Right cardiac atrium (tissue), 5 donors: ENCODE measurements around the gene ANKFY1. TPM values are rescaled to one million over a fixed set of nuclear protein-coding genes. Genes with fewer than 3 reads are reported as not detected.
"Not testable (repeated sequence)": the region's sequence is repeated elsewhere in the genome, so short reads cannot be mapped to it uniquely, and the experiment has no call there.

Source experiments
- ATAC-seq, 2 donors: fragments of 200-7000 bp; cut with Tn5 transposase; one replicate each; pipeline versions ENCODE4 v1.8.0 to v1.9.1; 2020; ENCODE audit warnings: moderate library complexity in 2 of 2, mild to moderate bottlenecking in 1 of 2
- DNase-seq, 3 donors: peaks; one replicate each; pipeline ENCODE4 v3.0.0-alpha.2; 2020
- H3K27ac ChIP-seq: one replicate; pipeline ENCODE4 v1.5.1; 2013; ENCODE audit warnings: mild to moderate bottlenecking, low read length, control low read depth, moderate library complexity
- H3K27me3 ChIP-seq: one replicate; pipeline ENCODE4 v1.6.1; 2013; ENCODE audit not compliant: control insufficient read depth, insufficient read depth
- H3K4me1 ChIP-seq: one replicate; pipeline ENCODE4 v1.6.1; 2013; ENCODE audit warnings: low read length; ENCODE audit not compliant: control insufficient read depth, insufficient read depth
- H3K4me3 ChIP-seq: one replicate; pipeline ENCODE4 v1.5.1; 2013; ENCODE audit warnings: low read length, control low read depth
- H3K9me3 ChIP-seq: one replicate; pipeline ENCODE4 v1.6.1; 2013; ENCODE audit warnings: low read length; ENCODE audit not compliant: control insufficient read depth
- WGBS: extraction: QIAGEN DNeasy Blood & Tissue Kit; methylation state at CpG from one replicate; pipeline ENCODE4 v1.1.7; 2013; 5-methylcytosine and 5-hydroxymethylcytosine counted together
- intact Hi-C, 4 donors: fragments of 100-400 bp; cut with DNase I; formaldehyde crosslinking; loops; one replicate each; pipeline versions ENCODE4 v1.11.0 to v1.14.0; 2022 to 2023
- polyA plus RNA-seq: library from polyadenylated mRNA; stranded (reverse); fragments of 200-250 nt; gene quantifications from one replicate; pipeline ENCODE4 v1.2.3, GENCODE V29; 2013
- total RNA-seq, 4 donors: library from RNA; stranded (reverse); fragmentation: NEBNext Ultra II Directional; extraction: Animal tissue kit (Norgen Biotek cat#: 25700); gene quantifications; one replicate each; pipeline ENCODE4 v1.2.1, GENCODE V29; 2021
- donor health status: healthy with polysubstance abuse.
- donor health status: DM: no; HTN: yes; CAD: no.
- donor health status: DM: no; HTN: no; CAD: no.
- donor health status: DM: no; HTN: yes; CAD: no; lungs with severe emphysema.
- donor health status: DM: yes; HTN: yes; CAD: no.

The ANKFY1 gene
- total and polyA plus RNA-seq, 5 donors: 8.6 to 27.1 (median 24.5) TPM

- H3K27ac ChIP-seq: no peak overlapping the region
- no peak overlapping the region for H3K4me3 ChIP-seq
- intact Hi-C loops: no loop called here
- 81% methylated on average over 2 of the region's 2 CpGs for WGBS
- H3K9me3 ChIP-seq: no peaks in the 10 kb centered on the region
- ATAC-seq (no peak), DNase-seq (no peak)
- peaks cover 11% of the 10 kb centered on the region for H3K4me1 ChIP-seq
- H3K27me3 ChIP-seq: no peaks in the 10 kb centered on the region
Observed at GRCh38 chr17:4140125-4140524, 123.7 kb downstream of the ANKFY1 start.

DNA sequence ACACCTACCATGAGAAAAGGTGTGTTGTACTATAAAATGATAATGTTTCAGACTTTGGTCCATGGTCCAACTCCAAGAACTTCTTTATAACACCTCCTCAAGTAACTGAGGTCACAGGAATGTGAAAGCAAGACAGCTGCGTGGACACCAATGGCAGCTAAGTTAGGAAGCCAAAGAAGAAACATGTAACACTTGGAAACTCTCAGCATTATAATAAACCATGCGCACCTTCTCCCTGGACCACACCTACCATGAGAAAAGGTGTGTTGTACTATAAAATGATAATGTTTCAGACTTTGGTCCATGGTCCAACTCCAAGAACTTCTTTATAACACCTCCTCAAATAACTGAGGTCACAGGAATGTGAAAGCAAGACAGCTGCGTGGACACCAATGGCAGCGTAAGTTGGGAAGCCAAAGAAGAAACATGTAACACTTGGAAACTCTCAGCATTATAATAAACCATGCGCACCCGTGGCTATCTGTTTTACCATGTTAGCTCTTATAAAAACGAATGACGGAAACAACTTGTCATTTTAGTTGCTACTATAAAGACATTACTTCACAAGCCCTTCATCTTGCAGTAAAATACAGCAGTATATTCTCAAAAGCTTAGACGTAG is 124.8 kb downstream of the ANKFY1 start:
- H3K9me3 ChIP-seq, H3K27ac ChIP-seq, DNase-seq, ATAC-seq, H3K4me3 ChIP-seq, intact Hi-C loops, H3K27me3 ChIP-seq: not testable (repeated sequence)
- WGBS: 79% methylated on average over 9 of the region's 9 CpGs
- peaks cover 11% of the 10 kb centered on the region for H3K4me1 ChIP-seq

GRCh38 chr17:4136373-4136772 is 127.4 kb downstream of the ANKFY1 start:
- no peak overlapping the region for H3K27ac ChIP-seq
- H3K4me1 ChIP-seq: peaks cover 11% of the 10 kb centered on the region
- ATAC-seq (peak in 1 of 2 donors; percentile 15), DNase-seq (peak in 2 of 3 donors; percentile 28 to 80)
- intact Hi-C loops: no loop called here
- no peak overlapping the region for H3K4me3 ChIP-seq
- H3K9me3 ChIP-seq: no peaks in the 10 kb centered on the region
- 70% methylated on average over 6 of the region's 6 CpGs for WGBS
- no peaks in the 10 kb centered on the region for H3K27me3 ChIP-seq

GRCh38 chr17:4135489-4135888 is 128.3 kb downstream of the ANKFY1 start:
- Histone ChIP-seq H3K4me3 (no peak overlapping the region), H3K27me3 (no peaks in the 10 kb centered on the region), H3K27ac (no peak overlapping the region), H3K9me3 (no peaks in the 10 kb centered on the region), H3K4me1 (peaks cover 14% of the 10 kb centered on the region)
- no peak for ATAC-seq
- no peak for DNase-seq
- 90% methylated on average over 3 of the region's 3 CpGs for WGBS
- intact Hi-C loops: no loop called here

GRCh38 chr17:4134721-4135120 is 129.1 kb downstream of the ANKFY1 start:
- H3K27ac ChIP-seq: no peak overlapping the region
- H3K4me1 ChIP-seq: peaks cover 11% of the 10 kb centered on the region
- H3K4me3 ChIP-seq: no peak overlapping the region
- no peaks in the 10 kb centered on the region for H3K9me3 ChIP-seq
- intact Hi-C loops: no loop called here
- ATAC-seq: no peak
- WGBS: 68% methylated on average over 3 of the region's 3 CpGs
- no peaks in the 10 kb centered on the region for H3K27me3 ChIP-seq
- no peak for DNase-seq

GRCh38 chr17:4130715-4131114 is 133.1 kb downstream of the ANKFY1 start:
- H3K9me3 ChIP-seq: no peaks in the 10 kb centered on the region
- ATAC-seq (peak; percentile 61 to 79), DNase-seq (no peak)
- intact Hi-C loops: no loop called here
- H3K27ac ChIP-seq: peak overlapping the region; percentile 25
- no peaks in the 10 kb centered on the region for H3K27me3 ChIP-seq
- peaks cover 5% of the 10 kb centered on the region for H3K4me1 ChIP-seq
- 42% methylated on average over 7 of the region's 7 CpGs for WGBS
- H3K4me3 ChIP-seq: no peak overlapping the region

- intact Hi-C loops: no loop called here
- WGBS: 89% methylated on average over 6 of the region's 6 CpGs
- ATAC-seq (no peak), DNase-seq (no peak)
- H3K27ac ChIP-seq: no peak overlapping the region
- H3K9me3 ChIP-seq: no peaks in the 10 kb centered on the region
- no peaks in the 10 kb centered on the region for H3K27me3 ChIP-seq
- H3K4me3 ChIP-seq: no peak overlapping the region
- peaks cover 2% of the 10 kb centered on the region for H3K4me1 ChIP-seq
Observed at GRCh38 chr17:4127555-4127954, 136.2 kb downstream of the ANKFY1 start.

DNA sequence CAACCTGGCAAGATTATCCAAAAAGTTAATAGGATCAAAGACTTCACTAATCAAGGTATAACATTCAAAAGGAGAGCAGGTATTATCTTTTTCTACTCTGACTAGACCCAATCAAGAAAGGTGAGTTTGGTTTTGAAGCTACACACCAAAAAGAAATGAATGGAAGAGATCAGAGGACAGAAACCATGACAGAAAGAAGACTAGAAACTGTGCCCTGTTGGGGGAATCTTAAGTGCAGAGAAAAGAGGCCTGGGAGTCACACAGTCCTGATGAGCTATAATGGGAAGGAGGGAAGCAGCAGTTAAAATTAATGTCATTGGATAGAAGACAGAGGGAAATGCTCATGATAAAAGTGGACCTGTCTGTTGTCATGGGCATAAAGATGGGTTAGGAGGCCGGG is 138.2 kb downstream of the ANKFY1 start:
- peaks cover under 1% of the 10 kb centered on the region for H3K4me1 ChIP-seq

GRCh38 chr17:4124999-4125398 is 138.8 kb downstream of the ANKFY1 start:
- 88% methylated on average over 2 of the region's 2 CpGs for WGBS
- Histone ChIP-seq H3K4me1 (no peaks in the 10 kb centered on the region), H3K4me3 (no peak overlapping the region), H3K27me3 (no peaks in the 10 kb centered on the region), H3K9me3 (no peaks in the 10 kb centered on the region), H3K27ac (no peak overlapping the region)
- no peak for ATAC-seq
- DNase-seq: no peak
- intact Hi-C loops: no loop called here

More for the DNA sequence above, 138.2 kb downstream of the ANKFY1 start:
- H3K27me3 ChIP-seq: no peaks in the 10 kb centered on the region
- no peaks in the 10 kb centered on the region for H3K9me3 ChIP-seq
- ATAC-seq: no peak
- intact Hi-C loops: no loop called here
- H3K27ac ChIP-seq: no peak overlapping the region
- no peak for DNase-seq
- WGBS: 96% methylated on average over 1 of the region's 1 CpG
- H3K4me3 ChIP-seq: no peak overlapping the region

- Histone ChIP-seq H3K9me3 (no peaks in the 10 kb centered on the region), H3K27me3 (no peaks in the 10 kb centered on the region), H3K27ac (no peak overlapping the region), H3K4me1 (no peaks in the 10 kb centered on the region), H3K4me3 (no peak overlapping the region)
- ATAC-seq (no peak), DNase-seq (no peak)
- 87% methylated on average over 3 of the region's 3 CpGs for WGBS
- intact Hi-C loops: no loop called here
Observed at GRCh38 chr17:4120332-4120731, 143.4 kb downstream of the ANKFY1 start.

GRCh38 chr17:4119299-4119698 is 144.5 kb downstream of the ANKFY1 start:
- no peak overlapping the region for H3K4me3 ChIP-seq
- WGBS: 66% methylated on average over 4 of the region's 4 CpGs
- no peaks in the 10 kb centered on the region for H3K4me1 ChIP-seq
- no peak overlapping the region for H3K27ac ChIP-seq
- DNase-seq (no peak), ATAC-seq (no peak)
- no peaks in the 10 kb centered on the region for H3K27me3 ChIP-seq
- intact Hi-C loops: no loop called here
- H3K9me3 ChIP-seq: no peaks in the 10 kb centered on the region
